HG02763 (cell line): ENCODE measurements around the gene AGBL4.

Source experiments
- ATAC-seq: cut with Tn5 transposase; IDR thresholded peaks from one replicate; pipeline ENCODE4 v1.9.1; 2021; ENCODE audit warnings: mild to moderate bottlenecking, moderate library complexity; ENCODE audit not compliant: unreplicated experiment

Gene AGBL4

GRCh38 chr1:48851638-48852037 lies 1172.1 kb downstream of the AGBL4 start:
- no peak for ATAC-seq

DNA sequence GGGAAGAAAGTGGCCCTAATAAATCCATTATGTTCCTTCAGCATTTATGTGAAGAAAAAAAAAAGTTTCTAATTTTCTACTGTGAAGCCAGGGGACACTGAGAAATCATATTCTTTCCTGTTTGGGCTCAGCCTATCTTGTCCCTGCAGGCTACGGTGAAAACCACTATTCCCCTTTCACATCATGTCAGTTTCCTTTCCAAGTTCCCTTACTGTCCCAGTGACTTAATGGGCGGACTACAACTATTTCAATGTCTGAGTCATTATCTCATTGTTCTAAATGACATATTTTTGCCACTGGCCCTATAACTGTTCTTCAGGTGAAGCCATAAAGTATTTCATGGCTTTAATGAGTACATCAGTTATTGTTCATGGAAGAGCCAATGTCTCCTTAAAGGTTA lies 1175.7 kb downstream of the AGBL4 start:
- ATAC-seq, result no peak

GRCh38 chr1:48846441-48846840 lies 1177.3 kb downstream of the AGBL4 start:
- no peak for ATAC-seq

DNA sequence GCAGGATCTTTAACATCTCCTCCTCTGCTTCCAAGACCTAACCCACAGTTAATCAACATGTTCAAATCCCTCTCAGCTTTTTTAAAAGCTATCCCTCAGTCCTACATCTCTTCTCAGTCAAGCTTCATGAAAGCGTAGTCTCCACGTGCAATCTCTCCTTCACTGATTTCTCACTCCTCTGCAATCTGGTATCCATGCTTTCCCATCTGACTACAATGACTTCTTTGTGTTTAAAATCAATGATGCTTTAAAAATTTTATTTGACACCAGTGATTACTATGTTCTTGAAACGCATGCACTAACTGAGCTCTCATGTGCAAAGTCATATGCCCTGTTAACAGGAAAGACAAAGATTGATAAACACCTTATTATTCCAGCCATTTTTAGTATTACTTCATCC lies 1179.6 kb downstream of the AGBL4 start:
- no peak for ATAC-seq

DNA sequence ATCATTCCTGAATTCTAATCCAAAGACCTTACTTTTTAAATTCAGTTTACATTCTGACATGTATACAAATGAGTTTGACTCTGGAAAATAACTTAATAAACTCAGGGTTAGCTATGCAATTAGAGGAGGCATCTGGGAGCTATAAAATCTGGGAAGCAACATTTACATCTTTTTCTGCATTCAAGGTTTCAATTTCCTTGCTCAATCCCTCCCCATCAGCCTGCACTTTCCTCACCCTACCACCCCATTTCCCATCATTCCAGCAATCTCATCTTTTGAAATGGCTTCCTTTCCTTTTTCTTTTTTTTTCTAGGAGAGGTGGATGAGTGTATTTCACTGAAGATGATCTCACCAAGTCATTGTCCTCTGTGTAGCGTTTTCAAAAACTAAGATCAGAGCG lies 1181.8 kb downstream of the AGBL4 start:
- no peak for ATAC-seq

- no peak for ATAC-seq
These were observed 1182.3 kb downstream of the AGBL4 start for GRCh38 chr1:48841461-48841860.

GRCh38 chr1:48831120-48831978 lies 1192.4 kb downstream of the AGBL4 start:
- ATAC-seq, result no peak

DNA sequence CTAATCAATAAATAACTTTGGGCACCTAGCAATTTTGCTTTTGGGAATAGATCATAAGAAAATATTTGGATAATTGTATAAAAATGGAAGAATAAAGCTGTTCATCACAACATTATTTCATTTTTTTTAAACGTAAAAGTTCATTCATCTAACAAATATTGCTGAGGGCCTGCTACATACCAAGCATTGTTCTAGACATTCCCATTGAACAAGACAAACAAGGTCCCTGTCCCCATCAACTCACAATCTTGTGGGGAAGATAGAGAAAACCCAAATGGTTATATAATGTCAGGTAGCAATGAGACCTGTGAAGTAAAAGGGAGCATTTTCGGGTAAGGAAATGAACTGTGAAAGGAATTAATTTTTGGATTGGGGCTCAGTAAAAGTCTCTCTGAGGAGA lies 1193.0 kb downstream of the AGBL4 start:
- ATAC-seq, result no peak

DNA sequence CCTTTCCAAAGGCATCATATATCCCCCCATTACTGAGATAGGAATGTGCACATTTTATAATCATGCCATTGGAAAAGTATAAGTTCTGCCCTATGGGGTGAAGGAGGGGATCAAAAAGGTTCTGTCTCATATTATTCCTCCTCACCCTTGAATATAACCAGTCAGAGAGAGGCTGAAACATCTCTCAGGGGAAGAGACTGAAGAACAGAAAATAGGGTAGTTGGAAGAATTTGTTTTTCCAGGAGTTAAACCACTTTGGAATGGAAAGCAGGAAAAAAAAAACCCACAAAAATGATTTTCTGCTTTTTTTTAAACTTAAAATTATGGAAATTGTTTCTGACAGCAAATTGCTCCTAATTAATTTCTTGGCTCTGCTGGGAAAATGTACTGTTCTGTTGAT lies 1194.3 kb downstream of the AGBL4 start:
- no peak for ATAC-seq

- no peak for ATAC-seq
These were observed 1200.6 kb downstream of the AGBL4 start for GRCh38 chr1:48823168-48823567.

DNA sequence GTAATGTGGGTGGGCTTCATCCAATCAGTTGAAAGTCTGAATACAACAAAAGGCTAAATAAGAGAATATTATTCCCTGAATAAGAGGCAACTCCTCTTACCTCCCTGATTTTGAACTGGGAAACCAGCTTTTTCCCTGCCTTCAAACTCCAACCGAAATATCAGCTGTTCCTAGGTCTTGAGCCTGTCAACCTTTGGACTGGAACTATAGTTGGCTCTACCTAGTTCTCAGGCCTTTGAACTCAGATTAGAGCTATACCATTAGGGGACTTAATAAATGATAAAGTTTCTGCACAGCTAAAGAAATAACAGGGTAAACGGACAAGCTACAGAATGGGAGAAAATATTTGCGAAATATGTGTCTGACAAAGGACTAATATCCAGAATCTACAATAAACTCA lies 1203.3 kb downstream of the AGBL4 start:
- ATAC-seq, result no peak

GRCh38 chr1:48817505-48818114 lies 1206.1 kb downstream of the AGBL4 start:
- peak; percentile 70 for ATAC-seq

- no peak for ATAC-seq
These were observed 1213.0 kb downstream of the AGBL4 start for GRCh38 chr1:48810740-48811139.

- ATAC-seq, result no peak
These were observed 1215.3 kb downstream of the AGBL4 start for GRCh38 chr1:48808496-48808895.

DNA sequence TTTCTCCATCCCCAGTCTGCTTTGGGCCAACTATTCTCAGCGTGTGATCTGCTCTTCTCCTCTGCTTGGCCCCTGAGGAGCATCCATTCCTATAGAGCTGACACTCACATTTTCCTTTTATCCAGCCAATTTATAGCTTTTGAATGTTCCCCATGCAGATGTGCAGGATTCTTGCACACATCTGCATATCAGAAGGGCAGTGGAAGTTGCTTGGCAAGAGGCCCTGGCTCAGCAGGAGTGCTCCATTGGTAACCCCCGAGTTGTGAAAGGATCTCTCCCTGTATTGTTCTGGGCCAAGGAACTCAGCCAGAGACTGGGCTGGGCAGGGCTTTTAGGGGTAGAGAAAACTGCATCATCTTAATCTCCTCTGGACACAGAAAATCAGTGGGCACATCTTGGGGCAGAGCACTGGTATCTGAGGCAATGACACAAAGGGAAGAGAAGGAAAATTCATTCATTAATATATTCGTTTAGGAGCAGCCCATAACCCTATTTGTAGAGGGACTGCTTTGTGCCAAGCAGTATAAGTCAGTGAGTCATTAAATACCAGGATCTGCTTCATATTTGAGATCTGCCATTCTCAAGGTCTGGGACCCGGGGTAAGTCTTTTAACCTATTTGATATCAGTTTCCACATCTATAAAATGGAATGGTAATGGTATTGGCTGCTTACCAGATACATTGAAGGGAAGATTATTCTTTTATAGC lies 1216.0 kb downstream of the AGBL4 start:
- ATAC-seq, result no peak

GRCh38 chr1:48803474-48803873 lies 1220.3 kb downstream of the AGBL4 start:
- ATAC-seq, result no peak

DNA sequence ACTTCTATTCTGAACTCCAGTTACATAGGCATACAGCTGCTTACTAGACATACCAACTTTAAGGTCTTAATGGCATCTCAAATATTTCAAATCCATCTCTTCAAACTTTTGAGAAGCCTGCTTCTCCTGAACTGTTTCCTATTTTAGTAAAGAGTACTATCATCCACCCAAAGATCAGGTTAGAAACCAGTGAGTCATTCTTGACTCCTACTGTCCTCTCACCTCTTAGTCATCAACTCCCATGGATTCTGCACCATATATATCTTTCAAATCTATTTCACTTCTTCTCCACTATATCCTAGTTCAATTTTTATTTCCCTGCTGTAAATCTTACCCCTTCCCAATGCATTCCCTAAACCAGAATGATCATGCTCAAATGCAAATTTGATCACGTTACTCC lies 1228.9 kb downstream of the AGBL4 start:
- no peak for ATAC-seq

DNA sequence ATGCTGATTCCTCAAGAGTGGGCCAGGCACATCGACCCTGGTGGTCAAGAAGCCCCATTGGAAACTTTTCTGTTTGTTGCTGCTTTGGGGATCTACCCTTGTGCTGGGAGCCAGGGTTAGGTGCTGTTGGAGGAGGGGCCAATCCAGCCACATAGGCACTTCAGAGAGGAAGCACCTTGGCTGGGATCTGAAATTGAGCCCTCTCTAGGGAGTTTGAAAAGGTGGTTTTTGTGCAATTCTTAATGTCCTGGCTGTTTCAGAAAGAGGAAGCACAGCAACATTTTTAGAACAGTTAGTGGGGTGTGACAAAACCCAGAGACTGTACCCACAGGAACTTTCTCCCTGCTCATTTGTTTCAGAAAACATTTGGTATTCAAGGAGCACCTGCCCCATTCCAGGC lies 1229.9 kb downstream of the AGBL4 start:
- peak; percentile 70 for ATAC-seq

DNA sequence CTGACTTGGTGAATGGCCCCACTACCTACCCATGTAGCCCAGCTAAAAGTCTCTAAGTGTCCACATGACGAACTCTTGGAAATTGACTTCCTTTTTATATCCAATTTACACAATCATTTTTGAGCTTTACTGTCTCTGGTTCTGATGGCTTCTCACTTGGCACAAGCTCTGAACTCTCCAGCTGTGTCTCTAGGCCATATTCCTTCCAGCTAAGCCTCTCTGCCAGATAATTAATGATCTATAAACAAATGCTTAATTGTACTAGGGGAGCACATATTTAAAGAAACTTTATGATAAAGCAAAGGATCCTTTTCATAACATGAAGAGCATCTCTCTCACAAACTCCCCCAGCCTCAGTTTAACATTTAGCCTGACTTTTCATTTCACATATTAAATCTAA lies 1230.8 kb downstream of the AGBL4 start:
- ATAC-seq, result no peak

GRCh38 chr1:48790397-48790796 lies 1233.4 kb downstream of the AGBL4 start:
- no peak for ATAC-seq

- no peak for ATAC-seq
These were observed 1233.9 kb downstream of the AGBL4 start for GRCh38 chr1:48789903-48790302.

DNA sequence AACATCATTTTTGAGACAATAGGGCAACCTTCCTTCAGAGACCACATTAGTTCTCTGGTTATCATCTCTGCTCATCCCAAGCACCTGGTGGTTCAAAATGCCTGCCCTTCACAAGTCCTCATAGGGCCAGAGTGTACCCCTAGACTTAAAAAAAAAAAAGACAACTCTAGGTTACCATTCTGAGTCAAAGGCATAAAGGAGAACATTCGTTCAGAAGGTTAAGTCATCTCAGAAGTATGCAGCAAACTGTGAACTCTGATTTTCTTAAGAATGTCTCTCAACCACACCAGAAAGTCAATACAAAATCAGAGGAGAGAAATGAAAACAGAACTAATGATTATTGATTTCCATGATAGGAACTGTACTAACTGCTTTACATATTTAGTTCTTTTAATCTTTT lies 1237.9 kb downstream of the AGBL4 start:
- ATAC-seq, result no peak
